Daoy (cell line): ENCODE results near the gene SLC9C1. TPM values are rescaled to one million over a fixed set of nuclear protein-coding genes. Genes with fewer than 3 reads are reported as not detected.

Experiments used
- DNase-seq: peaks from one replicate; pipeline ENCODE4 v3.0.0-alpha.2; 2015; ENCODE audit warnings: low read depth
- total RNA-seq: library from RNA; depleted of rRNA; stranded (reverse); fragments of >200 nt; shearing (Covaris generic); gene quantifications from 2 replicates; pipeline ENCODE4 v1.2.3, GENCODE V29; 2014

The SLC9C1 gene
- total RNA-seq, 1 experiment from 2014 or later: not detected

DNA sequence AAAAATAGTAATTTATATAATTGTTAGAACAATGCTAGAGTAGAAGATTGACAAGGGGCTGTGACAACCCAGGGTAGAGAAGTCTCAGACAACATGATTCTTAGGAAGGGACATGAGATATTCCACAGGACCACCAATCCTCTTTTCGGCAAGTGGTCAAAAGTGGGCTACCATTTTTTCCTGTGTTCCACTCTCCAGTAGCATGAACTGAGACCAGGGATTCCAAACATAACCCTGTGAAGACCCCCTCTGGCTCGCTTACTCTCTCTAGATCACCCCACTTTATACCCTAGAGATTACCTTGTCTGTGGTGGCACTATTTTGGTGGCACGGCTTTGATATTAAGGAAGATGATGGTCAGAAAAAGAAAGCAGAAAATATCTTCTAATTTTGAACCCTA lies 161.9 kb downstream of the SLC9C1 start:
- DNase-seq: no peak

DNA sequence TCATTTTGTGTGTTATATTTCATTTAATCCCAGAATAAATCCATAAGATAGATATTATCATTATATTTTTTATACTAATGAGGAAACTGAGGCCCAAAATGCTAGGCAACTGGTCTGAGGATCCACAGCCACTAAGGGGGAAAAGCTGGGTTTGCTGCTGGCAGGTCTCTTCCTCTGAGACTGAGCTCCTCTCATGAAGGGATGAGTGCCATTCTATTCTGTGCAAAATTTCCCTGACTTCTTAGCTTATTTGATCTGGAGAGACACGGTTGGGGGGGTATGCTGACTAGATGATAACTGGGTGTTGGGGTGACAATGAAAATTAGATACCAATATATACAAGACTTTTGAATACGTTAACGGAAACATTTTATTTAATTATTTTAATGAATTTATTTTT lies 162.9 kb downstream of the SLC9C1 start:
- DNase-seq: no peak

DNA sequence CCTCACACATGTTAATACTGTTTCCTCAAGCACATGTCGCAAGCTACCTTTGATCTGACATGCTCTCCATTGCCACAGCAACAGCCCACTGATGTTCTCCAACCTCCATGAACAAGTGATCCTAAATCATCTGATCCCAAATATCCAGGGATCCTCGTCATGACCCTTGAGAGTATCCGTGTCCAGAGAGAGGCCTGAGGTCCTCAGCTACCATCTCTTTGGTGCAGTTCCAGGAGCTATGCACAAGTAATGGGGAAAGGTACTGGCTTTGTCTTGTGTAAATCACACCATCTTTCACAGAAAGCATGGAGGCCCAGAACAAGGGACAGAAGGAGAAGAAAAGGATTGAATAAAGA lies 163.4 kb downstream of the SLC9C1 start:
- DNase-seq: no peak

DNA sequence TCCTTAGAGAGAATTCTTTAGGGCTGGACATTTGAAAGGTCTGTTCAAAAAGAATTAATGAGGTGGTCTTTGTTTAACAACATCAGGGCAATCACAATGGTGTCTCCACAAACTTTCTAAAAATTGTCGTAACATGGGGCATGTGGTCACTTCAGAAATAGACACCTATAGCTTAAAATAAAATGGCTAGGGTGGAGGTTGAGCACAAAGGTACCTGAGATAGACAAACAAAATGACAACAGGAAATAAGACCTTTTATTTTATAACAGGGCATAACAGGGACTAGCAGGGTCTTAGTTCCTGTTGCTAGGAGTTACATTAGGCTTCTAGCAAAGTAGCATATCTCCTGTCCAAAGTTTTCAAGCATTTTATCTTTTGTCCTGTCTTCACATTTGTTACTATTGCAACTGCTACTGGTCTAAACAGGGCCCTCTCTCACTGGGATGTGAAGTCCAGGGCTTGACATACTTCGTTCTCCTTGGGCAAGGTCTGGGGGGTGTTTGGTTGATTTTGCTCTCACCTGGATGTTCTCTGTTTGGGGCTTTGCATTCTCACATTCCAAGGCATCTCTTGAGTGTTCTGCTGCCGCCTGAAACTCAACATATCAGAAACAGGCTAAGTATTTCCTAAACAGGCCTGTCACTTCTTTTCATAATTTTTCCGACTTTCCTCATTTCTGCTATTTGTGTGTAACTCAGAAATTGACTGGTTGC lies 163.9 kb downstream of the SLC9C1 start:
- DNase-seq: no peak

DNA sequence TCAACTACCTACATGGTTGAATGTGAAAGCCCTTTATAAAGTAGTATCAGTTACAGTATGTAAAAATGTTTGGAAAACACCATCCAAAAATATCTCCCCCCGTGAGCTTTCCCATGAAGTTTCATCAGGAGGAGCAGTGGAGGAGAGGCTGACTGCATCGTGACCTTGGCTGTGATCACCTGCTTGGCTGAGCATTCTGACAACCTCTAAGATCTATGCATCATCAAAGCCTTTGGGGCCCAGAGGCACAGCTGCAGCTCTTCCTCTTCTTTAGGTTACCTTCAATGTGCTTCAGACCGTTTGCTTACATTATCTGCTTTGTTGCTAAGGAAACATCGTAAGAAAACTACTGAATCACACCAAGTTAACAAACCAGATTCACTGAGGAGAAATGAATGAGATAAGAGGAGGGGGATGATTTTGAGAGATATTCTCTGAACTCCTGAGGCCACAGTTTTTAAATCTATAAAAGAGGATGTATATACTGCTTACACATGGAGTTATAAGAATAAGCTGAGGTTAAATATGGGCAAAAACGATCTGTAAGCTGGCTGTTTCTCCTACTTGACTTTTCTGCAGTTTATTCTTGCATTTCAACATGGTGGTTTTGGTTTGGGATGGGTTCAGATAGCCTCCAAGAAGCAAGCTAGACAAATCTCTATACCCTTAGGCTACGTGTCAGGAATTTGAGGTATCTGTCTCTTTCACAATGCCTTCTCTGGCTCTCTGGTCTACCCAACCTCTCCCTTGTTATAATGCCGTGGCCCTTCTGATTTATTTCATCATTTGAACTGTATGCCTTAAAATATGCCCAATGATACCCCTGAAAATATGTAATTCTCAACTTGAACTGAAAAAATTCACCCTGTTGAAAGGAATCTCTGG lies 164.9 kb downstream of the SLC9C1 start:
- DNase-seq: no peak

DNA sequence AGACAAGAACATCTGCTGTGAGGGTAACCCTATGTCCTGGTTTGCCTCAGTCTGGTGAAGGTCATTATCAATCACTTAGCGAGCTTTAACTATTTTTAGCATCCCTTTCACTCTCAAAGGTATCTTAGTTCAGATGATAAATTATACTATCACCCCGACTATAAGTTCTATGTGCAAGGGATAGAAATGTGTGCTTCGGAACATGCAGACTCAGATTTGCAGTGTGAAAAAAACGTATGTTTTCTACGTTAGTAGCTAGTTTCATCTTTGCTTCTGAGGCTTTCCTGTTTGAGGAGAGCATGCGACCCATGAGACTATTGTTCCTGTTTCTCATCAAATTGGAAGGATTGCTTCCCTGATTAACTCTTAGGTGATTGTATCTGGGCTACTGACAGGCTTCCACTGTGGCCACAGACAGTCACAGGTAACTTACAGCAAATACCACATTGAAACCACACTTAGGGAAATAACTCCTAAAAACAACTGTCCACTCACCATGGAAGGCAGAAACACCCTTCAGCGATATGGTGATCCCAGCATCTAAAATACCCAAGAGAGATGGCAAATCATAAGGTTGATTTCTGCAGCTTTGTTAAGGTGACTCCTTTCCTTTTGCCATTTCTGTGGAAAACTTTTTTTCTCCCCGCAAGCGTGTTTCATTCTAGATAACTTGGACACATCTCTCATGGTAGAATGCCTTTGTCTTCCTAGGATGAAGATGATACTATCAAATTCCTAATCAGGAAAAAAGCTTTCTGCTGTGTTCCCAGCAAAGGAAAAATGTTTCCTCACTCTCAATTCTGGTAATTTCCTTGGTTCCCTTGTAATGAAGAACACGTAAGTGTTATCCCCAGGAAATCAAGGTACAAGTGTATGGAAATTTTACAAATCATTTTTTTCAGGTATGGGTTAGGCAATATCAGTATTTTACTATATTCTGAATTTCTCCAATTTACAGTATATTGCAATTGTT lies 166.2 kb downstream of the SLC9C1 start:
- DNase-seq: no peak

DNA sequence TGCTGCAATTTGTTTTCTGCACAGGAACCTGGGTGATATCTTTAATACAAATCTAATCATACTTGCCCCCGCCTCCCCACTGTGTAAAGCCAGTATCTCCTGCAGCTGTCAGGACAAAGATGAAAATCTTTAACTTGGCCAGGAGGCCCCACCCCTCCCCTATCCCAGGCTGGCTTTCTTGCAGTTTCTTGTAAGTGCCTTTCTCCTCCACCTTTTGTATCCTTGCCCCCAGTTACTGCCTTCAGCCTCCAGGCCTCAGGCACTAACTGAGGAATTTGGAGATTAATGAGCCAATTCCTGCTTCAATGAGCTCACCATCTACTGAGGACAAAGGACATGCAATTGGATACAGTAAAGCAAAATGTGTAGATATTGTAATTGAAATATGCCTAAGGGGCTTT lies 167.5 kb downstream of the SLC9C1 start:
- DNase-seq: peak; percentile 10

DNA sequence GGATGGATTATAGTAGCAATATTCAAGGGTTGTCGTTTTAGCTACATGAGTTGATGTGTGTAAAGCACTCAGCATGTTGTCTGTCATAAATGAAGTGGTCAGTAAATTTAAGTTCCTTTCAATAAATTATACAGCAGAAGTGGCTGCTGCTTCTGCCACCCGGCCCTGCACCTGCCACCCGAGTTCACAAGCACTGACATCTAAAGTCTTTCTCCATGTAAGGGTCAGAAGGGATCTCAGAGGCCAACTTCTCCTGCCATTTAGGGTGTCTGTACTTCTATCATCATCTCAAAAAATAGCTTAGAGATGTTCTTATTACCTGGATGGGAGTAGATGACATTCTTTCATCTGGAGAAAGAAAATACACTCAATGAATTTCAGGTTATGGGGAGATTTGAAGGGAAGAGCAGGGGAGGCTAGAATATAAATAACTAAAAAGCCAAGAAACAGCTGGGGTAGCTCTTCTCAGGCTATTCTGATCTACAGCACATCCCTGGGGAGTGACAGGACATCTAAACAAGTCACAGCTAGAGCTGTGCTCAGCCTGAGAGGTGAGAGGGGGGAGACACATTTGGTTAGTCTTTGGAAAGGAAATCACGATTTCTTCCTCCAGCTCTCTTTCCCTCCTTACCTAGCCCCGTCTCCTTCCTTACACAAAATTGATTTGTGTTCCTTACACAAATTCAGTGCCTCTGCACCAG lies 169.0 kb downstream of the SLC9C1 start:
- no peak for DNase-seq

DNA sequence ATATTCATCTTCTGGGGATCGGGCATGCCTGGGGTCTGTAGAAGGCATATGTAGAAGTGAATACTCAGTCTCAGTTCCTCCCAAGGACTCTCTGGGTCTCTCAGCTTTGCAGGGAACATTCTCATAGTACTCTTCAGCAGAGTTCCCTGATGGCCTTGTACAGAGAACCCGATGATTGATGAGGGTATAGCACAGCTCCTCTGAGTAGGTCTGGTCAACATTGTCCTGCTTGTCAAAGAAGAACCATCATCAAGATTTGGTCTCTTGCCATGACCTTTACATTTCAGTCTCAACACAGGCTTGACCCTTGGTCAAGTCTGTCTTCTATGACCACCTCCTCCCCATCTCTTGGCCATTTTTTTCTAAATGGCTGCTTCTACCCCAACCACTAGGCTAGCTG lies 170.5 kb downstream of the SLC9C1 start:
- DNase-seq: no peak

DNA sequence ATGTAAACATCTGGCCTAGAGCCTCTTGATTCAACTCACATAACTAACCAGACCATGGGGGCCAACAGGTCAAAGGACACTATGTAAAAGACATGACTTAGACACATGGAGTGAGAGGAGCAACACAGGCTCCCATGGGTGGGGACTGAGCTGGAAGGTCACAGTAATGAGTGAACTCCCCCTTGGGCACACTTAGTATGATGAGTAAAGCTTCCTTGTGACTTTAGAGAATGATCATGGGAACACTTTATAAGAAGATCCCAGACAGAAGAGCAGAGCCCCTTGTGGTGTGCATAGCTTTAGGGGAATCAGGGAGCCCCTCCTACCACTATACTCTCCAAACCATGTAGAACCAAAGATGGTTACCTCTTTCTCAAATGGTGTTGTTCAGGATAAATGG lies 171.1 kb downstream of the SLC9C1 start:
- no peak for DNase-seq

DNA sequence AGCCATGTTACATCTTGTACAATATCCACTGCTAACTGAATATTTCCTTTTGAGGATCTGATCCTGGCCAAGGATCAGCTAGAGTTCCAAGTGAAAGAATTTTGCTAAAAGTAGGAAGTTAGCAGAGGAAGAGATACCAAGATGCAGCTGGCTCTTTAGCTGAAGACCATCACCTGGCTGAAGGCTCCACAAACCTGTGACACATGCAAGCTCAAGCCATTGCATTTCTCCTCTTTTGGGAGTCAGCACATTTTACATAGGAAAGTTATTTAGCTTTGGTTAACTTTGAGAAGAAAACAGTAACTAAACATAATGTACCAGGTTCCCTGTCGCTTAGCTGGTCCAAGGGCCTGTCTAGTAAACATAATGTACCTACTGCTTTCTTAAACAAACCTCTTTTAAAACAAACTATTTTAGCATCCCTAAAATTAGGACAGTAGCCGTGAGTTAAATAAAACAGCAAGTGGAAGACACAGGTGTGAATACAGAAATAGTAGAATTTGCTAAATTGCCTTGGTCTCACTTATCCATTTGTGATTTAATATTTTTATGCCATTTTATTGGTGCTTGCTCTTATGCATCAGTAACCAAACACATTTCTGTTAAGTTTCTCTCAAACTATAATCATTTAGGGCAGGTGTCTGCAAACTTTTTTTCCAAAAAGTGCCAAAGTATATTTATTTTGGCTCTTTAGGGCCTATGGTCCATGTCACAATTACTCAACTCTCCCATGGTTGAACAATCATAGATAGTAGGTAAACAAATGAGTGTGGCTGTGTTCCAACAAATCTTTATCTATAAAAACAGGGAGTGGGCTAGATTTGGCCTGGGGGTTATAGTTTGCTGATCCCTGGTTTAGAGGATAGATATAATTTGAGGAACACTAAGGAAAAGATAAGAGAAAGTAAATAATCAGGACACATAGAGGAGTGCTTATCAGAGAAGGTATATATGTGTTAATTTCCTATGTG lies 172.2 kb downstream of the SLC9C1 start:
- no peak for DNase-seq

DNA sequence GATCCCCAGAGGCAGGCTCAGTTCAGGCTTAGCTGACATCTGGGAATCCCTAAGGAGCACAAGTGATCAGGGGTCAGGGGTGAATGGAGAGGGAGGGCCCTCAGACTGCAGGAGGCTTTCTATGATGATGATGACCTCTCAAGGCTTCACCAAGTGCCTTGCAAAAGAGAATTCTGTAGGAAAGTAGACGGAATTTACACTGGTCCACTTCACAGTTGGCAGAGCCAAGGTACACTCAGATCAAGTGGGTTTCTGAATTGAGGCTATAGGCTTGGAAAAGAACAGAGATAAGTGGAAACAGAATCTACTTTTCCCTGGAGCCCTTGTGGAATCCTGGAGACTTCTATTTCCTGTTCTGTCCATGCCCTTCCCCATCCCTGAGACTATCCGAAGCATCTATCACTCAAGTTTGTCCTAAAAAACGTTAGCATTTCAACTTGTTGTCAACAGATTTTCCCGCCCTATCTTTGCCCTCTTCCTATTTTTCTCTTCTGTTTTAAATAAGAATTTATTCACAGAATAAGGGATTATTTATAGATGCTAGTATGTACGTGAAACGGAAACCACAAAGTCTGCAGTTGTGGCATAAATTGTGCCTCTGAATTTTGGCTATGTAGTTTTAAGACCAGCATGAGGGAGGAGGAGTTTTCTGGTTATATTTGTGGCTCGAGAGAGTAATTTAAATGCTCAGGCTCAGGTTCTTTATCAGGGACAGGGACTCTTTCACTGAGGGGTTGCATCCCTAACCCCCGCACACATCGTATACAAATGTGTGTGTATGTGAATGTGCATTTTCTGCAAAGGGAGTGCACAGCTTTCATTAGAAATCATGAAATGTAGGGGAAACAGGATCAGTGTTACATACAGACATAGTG lies 173.8 kb downstream of the SLC9C1 start:
- DNase-seq: no peak

DNA sequence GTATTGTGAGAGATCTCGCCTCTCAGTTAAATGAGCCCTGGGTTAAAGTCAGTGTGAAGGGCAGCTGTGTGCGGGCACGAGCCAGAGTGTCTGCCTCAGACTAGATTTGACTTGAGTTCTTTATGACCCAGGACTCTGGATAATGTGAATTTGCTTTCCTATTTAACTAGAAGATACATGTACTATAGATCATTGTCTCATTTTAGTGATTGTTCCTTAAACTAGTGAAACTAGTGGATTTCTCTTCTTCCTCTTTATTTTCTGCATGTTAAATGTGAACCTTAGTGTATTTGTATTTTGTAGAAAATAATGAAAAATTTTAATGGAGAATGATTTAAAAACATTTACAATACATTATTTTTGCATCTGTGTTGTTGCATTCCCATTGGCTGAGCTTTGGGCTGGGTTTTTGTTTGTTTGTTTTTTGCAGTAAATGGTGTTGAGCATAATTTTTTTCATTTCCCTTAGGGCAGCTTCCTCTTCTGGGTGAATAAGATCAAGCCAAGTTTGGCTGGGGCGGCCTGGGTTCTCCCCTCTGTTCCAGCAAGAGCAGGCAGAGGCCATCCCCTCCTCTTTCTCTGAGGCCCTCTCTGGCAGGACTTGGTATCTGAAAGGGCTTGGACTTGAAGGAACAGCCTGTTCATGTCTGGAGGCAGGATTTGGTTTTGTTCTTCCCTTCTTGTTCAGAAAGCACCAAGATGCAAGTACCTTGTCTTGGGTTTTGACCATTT lies 176.0 kb downstream of the SLC9C1 start:
- no peak for DNase-seq

DNA sequence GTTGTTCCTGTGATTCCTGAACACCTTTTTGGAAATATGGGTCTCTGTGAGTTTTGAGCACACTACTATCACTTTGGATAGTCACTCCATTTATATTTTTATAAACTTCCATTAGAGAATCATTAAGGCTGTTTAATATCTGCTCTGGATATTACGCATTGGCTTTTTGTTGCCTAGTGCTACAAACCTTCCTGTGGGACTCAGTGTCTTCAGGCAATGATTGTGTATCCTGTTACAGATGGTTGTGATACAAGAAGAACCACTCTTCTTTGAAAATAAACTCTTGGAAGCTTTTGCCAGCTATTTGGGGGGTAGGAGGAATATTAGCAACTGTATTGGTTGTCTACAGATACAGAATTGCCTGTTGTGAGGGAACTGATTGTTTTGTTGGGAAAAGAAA lies 176.6 kb downstream of the SLC9C1 start:
- DNase-seq: no peak

DNA sequence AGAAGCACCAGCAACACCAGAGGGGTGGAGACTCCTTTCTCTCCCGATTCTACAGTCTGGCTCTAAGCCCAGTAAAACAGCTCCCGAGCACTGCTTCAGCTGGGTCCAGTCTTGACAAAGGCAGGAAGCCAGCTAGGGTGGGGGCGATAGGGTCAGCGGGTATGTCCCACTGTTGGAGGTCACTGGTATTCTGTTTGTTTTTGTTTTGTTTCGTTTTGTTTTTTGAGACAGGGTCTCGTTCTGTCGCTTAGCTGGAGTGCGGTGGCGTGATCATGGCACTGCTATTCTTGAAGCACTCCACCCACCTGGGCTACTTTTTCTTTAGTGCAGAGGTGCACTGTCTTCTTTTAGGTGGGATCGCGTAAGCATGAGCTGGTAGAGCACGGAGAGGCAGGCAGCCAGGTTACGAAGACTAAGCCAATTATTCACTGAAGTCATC lies 177.2 kb downstream of the SLC9C1 start:
- no peak for DNase-seq

DNA sequence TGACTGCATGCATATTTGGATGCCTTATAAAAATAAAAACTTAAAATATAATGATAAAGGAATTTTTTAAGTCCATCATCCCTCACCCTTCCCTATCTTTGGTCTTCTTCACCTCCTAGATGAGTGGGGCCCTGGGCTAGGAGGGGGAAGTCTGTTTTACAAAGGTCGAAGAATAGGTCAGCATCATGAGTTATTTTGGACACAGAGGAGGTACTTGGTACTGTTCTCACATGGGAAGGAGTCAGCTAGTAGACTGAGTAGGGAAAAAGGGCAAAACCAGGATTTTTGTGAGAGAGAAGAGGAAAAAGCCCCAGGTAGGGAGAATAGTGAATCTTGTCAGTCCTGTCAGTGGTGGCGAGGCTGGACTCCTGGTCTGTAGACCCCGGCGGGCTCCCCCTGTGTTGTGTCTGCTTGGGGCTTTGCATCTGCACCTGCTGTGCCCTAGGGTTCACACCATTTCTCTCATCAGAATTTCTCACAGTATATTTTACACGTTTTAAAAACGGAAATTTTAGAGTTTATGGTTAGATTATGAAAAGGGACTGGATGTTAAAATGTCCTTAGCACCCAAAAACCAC lies 178.1 kb downstream of the SLC9C1 start:
- DNase-seq: no peak

DNA sequence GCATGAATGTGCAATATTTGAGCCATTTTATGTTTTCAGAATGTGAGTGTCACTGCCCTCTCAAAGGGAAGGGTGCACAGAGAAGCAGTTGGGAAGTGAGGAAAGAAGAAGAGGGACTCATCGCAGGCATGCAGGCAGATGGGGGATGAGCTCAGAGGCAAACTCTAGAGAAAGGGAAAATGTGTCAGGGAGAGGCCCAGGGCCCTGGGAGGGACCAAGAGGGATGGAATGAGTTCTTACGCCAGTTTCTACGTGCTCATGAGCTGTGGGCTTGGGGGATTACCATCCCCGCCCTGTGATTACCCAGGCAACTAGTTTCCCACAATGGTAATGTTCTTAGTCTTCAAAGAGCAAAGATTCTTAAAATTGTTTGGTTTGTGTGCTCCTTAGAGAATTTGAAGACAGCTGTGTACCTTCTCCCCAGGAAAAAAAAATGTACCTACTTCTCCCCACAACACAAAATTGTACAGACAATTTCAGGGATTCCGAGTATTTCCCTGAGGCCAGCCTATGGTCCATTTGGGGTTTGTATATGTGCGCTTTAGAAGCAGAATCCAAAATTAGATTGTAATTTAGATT lies 178.8 kb downstream of the SLC9C1 start:
- DNase-seq: no peak
